GM23248 (cell line): ENCODE data around the gene SERTAD2. TPM values are rescaled to one million over a fixed set of nuclear protein-coding genes. Genes with fewer than 3 reads are reported as not detected.
A peak's percentile ranks its signal among the peaks of the same experiment; 100 is the strongest.

Source experiments
- DNase-seq: peaks from one replicate; pipeline ENCODE4 v3.0.0-alpha.2; 2015
- H2AFZ ChIP-seq: fragments of 200-600 bp; sonication (generic); 2 replicates; pipeline ENCODE4 v1.6.1; 2016; ENCODE audit warnings: antibody characterized with exemption
- H3F3A ChIP-seq: fragments of 200-600 bp; sonication (generic); 2 replicates; pipeline ENCODE4 v1.6.1; 2016; ENCODE audit warnings: mild to moderate bottlenecking, antibody characterized with exemption, mixed run types; ENCODE audit not compliant: insufficient read depth
- H3K27ac ChIP-seq: fragments of 200-600 bp; sonication (generic); 2 replicates; pipeline ENCODE4 v1.5.1; 2016; ENCODE audit warnings: mild to moderate bottlenecking
- H3K27me3 ChIP-seq: fragments of 200-600 bp; sonication (generic); replicated peaks from 2 replicates; pipeline ENCODE4 v1.6.1; 2016; ENCODE audit warnings: mild to moderate bottlenecking; ENCODE audit not compliant: insufficient read depth
- H3K36me3 ChIP-seq: fragments of 200-600 bp; sonication (generic); 2 replicates; pipeline ENCODE4 v1.6.1; 2016; ENCODE audit warnings: low read depth, mild to moderate bottlenecking
- H3K4me1 ChIP-seq: fragments of 200-600 bp; sonication (generic); 2 replicates; pipeline ENCODE4 v1.6.1; 2016; ENCODE audit warnings: mild to moderate bottlenecking; ENCODE audit not compliant: insufficient read depth
- H3K4me2 ChIP-seq: fragments of 200-600 bp; sonication (generic); one replicate; pipeline ENCODE4 v1.6.1; 2016; ENCODE audit warnings: mild to moderate bottlenecking; ENCODE audit not compliant: unreplicated experiment
- H3K4me3 ChIP-seq: fragments of 200-600 bp; sonication (generic); 2 replicates; pipeline ENCODE4 v1.5.1; 2016; ENCODE audit warnings: mild to moderate bottlenecking
- H3K79me2 ChIP-seq: fragments of 200-600 bp; sonication (generic); 2 replicates; pipeline ENCODE4 v1.6.1; 2016; ENCODE audit warnings: mild to moderate bottlenecking; ENCODE audit not compliant: insufficient read depth
- H3K9ac ChIP-seq: fragments of 200-600 bp; sonication (generic); 2 replicates; pipeline ENCODE4 v1.6.1; 2016; ENCODE audit warnings: mild to moderate bottlenecking
- H3K9me2 ChIP-seq: fragments of 200-600 bp; sonication (generic); 2 replicates; pipeline ENCODE4 v1.6.1; 2016; ENCODE audit warnings: mixed run types, mild to moderate bottlenecking, moderate library complexity; ENCODE audit not compliant: insufficient read depth
- H3K9me3 ChIP-seq: fragments of 200-600 bp; sonication (generic); one replicate; pipeline ENCODE4 v1.6.1; 2017; ENCODE audit warnings: low read depth
- H4K20me1 ChIP-seq: fragments of 200-600 bp; sonication (generic); 2 replicates; pipeline ENCODE4 v1.6.0; 2016; ENCODE audit not compliant: insufficient read depth
- EZH2 ChIP-seq: fragments of 200-600 bp; sonication (generic); IDR thresholded peaks from 2 replicates; pipeline ENCODE4 v1.6.1; 2018; ENCODE audit warnings: antibody characterized with exemption, mild to moderate bottlenecking; ENCODE audit not compliant: insufficient read depth, poor library complexity, severe bottlenecking
- EZH2phosphoT487 ChIP-seq: fragments of 200-600 bp; sonication (generic); IDR thresholded peaks from 2 replicates; pipeline ENCODE4 v1.6.1; 2018; ENCODE audit warnings: antibody characterized with exemption, moderate library complexity, mild to moderate bottlenecking, low read depth; ENCODE audit not compliant: insufficient read depth
- WGBS, 2 experiments: methylation state at CpG; one replicate each; pipeline ENCODE4 v1.1.6; 2015 to 2017; ENCODE audit warnings: low lambda C conversion rate in 2 of 2, low coverage in 1 of 2; ENCODE audit errors: missing lambda C conversion rate in 2 of 2; 5-methylcytosine and 5-hydroxymethylcytosine counted together
- in situ Hi-C: fragments of 300-500 bp; cut with MboI; formaldehyde crosslinking; loops from 2 replicates; pipeline ENCODE4 v1.15.0; 2020
- polyA plus RNA-seq: library from polyadenylated mRNA; unstranded; fragments of >200 nt; fragmentation: Nextera tagmentation; extraction: Ambion mirVana; gene quantifications from 2 replicates; pipeline ENCODE4 v1.2.1, GENCODE V29; 2016
- total RNA-seq: library from RNA; depleted of rRNA; stranded (reverse); fragments of >200 nt; shearing (Covaris generic); gene quantifications from 2 replicates; pipeline ENCODE4 v1.2.3, GENCODE V29; 2014

Gene SERTAD2
- total and polyA plus RNA-seq, 2 experiments from 2014 or later, result 21.0 to 30.0 TPM

DNA sequence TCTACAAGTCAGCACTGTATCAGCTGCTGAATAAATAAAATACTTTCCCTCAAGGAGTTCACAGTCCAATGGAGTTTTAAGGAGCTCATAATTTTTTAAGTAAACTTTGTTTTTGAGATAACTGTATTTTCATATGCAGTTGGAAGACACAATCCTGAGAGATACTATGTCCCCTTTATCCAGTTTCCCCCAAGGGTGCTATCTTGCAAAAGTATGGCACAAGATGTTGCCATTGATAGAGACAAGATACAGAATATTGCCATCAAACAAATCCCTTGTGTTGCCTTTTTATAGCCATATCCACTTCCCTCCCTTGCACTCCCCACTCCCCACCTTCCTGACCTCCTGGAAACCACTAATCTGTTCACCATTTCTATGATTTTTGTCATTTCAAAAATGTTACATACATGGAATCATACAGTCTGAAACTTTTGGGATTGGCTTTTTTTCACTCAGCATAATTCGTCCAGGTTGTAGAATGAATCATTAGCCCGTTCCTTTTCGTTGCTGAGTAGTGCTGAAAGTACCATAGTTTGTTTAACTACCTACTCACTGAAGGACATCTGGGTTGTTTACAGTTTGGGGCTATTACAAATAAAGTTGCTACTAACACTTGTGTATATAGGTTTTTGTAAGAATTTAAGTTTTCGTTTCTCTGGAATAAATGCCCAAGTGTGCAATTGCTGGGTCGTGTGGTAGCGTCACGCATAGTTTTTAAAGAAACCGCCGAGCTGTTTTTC lies 30.2 kb upstream of the SERTAD2 start:
- Histone ChIP-seq H3K4me3 (no peak overlapping the region), H3K4me2 (no peak overlapping the region), H3K9ac (no peak overlapping the region), H3K9me3 (no peaks in the 10 kb centered on the region), H3F3A (no peaks in the 10 kb centered on the region), H3K36me3 (no peaks in the 10 kb centered on the region), H3K27me3 (no peaks in the 10 kb centered on the region), H2AFZ (no peak overlapping the region), H3K4me1 (peaks cover 15% of the 10 kb centered on the region), H4K20me1 (no peaks in the 10 kb centered on the region), H3K27ac (no peak overlapping the region), H3K9me2 (no peaks in the 10 kb centered on the region), H3K79me2 (peaks cover 17% of the 10 kb centered on the region)
- WGBS, 2 experiments, result 98% methylated on average over 9 of the region's 9 CpGs
- in situ Hi-C loops, result no loop called here
- DNase-seq, result no peak
- TF ChIP-seq EZH2phosphoT487, result no peak
- no peak for TF ChIP-seq EZH2

DNA sequence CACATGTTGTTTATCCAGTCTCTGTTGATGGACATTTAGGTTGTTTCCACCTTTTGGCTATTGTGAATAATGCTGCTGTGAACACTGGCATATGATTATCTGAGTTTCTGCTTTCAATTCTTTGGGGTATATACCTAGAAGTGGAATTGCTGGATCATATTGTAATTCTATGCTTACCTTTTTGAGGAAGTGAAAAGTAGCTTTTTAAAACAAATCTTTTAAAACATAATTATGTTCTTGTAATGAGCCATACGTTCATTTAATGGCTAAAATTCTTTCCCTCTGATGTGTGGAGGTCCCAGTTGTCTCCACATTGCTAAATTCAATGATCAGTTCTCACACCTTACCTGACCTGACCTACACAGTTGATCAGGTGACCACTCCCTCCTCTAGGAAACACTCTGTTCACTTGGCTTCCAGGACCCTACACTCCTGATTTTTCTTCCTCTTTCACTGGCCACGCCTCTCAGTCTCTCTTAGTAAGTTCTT lies 27.8 kb upstream of the SERTAD2 start:
- TF ChIP-seq EZH2, result no peak
- no peak for TF ChIP-seq EZH2phosphoT487
- no peaks in the 10 kb centered on the region for H3K27me3 ChIP-seq
- no peak overlapping the region for H2AFZ ChIP-seq
- WGBS, 2 experiments, result 97% methylated on average over 2 of the region's 2 CpGs
- H3K36me3 ChIP-seq, result no peaks in the 10 kb centered on the region
- no peaks in the 10 kb centered on the region for H4K20me1 ChIP-seq
- H3K79me2 ChIP-seq, result peaks cover 26% of the 10 kb centered on the region
- H3K27ac ChIP-seq, result no peak overlapping the region
- peaks cover 4% of the 10 kb centered on the region; the same call in 1 of the 2 replicates for H3F3A ChIP-seq
- H3K9ac ChIP-seq, result no peak overlapping the region
- no peak overlapping the region for H3K4me2 ChIP-seq
- H3K9me2 ChIP-seq, result no peaks in the 10 kb centered on the region
- DNase-seq, result no peak
- H3K4me1 ChIP-seq, result peaks cover 15% of the 10 kb centered on the region
- in situ Hi-C loops, result no loop called here
- no peak overlapping the region for H3K4me3 ChIP-seq
- no peaks in the 10 kb centered on the region for H3K9me3 ChIP-seq

DNA sequence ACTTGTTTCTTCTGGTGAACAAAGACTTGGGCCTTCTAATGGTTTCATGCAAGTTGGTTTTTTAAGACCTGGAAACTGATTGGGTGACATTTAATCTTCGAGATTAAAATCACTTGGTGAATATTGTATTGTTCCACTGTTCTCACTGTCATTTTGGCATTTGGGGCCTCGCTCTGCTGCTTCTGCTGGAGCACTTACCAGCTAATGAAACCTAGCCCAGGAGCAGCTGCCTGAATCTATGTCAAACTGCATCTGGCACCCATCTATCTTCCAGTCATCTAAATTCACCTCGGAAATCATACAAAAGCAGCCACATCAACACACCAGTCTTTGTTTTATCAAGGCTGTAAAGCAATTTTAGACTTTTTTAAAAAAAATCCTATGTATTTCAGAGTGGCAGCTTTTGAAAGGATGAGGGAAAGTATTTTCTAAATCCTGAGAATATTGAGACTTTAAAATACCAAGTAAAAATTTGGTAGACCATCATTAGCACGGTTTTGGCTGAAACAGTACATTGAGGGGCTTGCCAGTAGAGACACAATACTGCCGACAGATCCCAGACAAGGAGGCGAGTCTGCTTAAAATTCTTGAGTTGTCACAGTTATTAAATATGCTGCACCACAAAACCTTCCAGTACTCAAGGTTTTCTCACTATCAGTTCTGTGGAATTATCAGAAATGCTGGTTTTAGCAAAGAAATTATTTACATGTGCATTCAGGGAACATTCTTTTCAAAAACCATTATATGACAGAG lies 26.1 kb upstream of the SERTAD2 start:
- in situ Hi-C loops, result no loop called here
- Histone ChIP-seq H3F3A (peaks cover 20% of the 10 kb centered on the region), H3K9me2 (no peaks in the 10 kb centered on the region), H3K9me3 (no peaks in the 10 kb centered on the region), H3K27ac (no peak overlapping the region), H3K27me3 (no peaks in the 10 kb centered on the region), H3K4me3 (no peak overlapping the region), H3K79me2 (peaks cover 26% of the 10 kb centered on the region), H3K4me2 (no peak overlapping the region), H3K9ac (no peak overlapping the region), H3K36me3 (no peaks in the 10 kb centered on the region), H3K4me1 (peaks cover 15% of the 10 kb centered on the region), H2AFZ (peak overlapping the region; percentile 9; the same call in 1 of the 2 replicates), H4K20me1 (no peaks in the 10 kb centered on the region)
- 31 to 40% methylated on average over 6 of the region's 6 CpGs for WGBS, 2 experiments
- TF ChIP-seq EZH2 (no peak), EZH2phosphoT487 (no peak)
- DNase-seq, result no peak

DNA sequence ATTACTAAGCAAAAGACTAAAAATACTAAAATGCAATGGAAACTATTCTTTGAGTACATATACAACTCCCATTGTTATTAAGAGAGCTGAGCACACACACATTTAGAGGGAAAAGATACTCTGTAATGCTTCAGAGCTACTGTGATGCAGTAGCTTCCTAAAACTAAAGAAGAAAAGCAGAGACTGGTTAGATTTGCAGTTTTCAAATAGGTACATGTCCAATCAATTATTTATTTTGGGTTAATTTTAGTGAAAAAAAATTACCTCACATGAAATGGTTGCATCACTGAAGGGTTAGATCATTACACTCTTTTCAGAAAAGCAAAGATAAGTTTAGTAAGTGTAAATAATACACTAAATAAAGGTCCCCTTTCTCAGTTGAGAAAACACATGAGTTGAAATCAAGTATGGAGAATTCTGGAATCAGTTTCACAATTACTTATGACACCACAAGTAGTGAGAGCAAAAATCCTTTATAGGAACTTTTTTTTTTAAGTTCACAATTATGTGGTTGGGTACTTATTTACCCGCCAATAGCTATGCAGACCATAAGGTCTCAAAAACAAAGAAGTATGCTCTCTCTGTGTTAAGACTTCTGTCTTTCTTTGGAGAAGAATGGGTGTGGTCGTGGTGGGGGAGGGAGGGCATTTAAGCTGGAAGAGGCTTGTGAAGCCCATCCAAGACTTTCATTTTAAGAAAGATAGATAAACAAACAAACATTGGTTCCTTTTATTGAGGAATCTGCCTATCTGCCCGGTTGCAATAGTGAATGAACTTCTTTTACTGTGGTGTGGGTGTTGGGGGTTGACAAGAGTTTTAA lies 25.3 kb upstream of the SERTAD2 start:
- Histone ChIP-seq H3K27ac (no peak overlapping the region), H3K4me1 (peaks cover 15% of the 10 kb centered on the region), H3F3A (peaks cover 20% of the 10 kb centered on the region), H3K36me3 (no peaks in the 10 kb centered on the region), H4K20me1 (no peaks in the 10 kb centered on the region), H3K9me2 (no peaks in the 10 kb centered on the region), H3K9me3 (no peaks in the 10 kb centered on the region), H3K4me3 (no peak overlapping the region), H3K79me2 (peaks cover 25% of the 10 kb centered on the region), H3K27me3 (no peaks in the 10 kb centered on the region), H2AFZ (peak overlapping the region; percentile 9; the same call in 1 of the 2 replicates), H3K9ac (no peak overlapping the region), H3K4me2 (no peak overlapping the region)
- in situ Hi-C loops, result no loop called here
- no peak for DNase-seq
- 44 to 47% methylated on average over 3 of the region's 3 CpGs for WGBS, 2 experiments
- TF ChIP-seq EZH2, result no peak
- TF ChIP-seq EZH2phosphoT487, result no peak
